ENCODE results near the gene PLCH1. TPM values are rescaled to one million over a fixed set of nuclear protein-coding genes. Genes with fewer than 3 reads are reported as not detected.

Gene PLCH1
- total RNA-seq = 3.1 and 3.2 TPM in 2 replicates

- no peak for DNase-seq (ENCODE audit: low read depth)
- TF ChIP-seq, protein P1, sequence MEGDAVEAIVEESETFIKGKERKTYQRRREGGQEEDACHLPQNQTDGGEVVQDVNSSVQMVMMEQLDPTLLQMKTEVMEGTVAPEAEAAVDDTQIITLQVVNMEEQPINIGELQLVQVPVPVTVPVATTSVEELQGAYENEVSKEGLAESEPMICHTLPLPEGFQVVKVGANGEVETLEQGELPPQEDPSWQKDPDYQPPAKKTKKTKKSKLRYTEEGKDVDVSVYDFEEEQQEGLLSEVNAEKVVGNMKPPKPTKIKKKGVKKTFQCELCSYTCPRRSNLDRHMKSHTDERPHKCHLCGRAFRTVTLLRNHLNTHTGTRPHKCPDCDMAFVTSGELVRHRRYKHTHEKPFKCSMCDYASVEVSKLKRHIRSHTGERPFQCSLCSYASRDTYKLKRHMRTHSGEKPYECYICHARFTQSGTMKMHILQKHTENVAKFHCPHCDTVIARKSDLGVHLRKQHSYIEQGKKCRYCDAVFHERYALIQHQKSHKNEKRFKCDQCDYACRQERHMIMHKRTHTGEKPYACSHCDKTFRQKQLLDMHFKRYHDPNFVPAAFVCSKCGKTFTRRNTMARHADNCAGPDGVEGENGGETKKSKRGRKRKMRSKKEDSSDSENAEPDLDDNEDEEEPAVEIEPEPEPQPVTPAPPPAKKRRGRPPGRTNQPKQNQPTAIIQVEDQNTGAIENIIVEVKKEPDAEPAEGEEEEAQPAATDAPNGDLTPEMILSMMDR (conservative IDR thresholded peaks at IDR 0.05; ENCODE audit: low read depth, low read length) = no peak
Measured at GRCh38 chr3:155744626-155745324, at the start of gene PLCH1. Gene PLCH1 (minus strand): TSS chr3:155745071. CDS start chr3:155704224, 40,847 bp downstream.

GRCh38 chr3:155792532-155792931 is 47.7 kb upstream of the PLCH1 start:
- no peak for DNase-seq (ENCODE audit: low read depth)
- TF ChIP-seq, protein P1 (conservative IDR thresholded peaks at IDR 0.05; ENCODE audit: low read depth, low read length) = no peak
- no peak overlapping the region for H3K4me3 ChIP-seq (ENCODE audit: low read depth, low read length)

More at GRCh38 chr3:155744626-155745324, at the start of gene PLCH1:
- peak within 1 kb of the TSS; percentile 72 for H3K4me3 ChIP-seq (ENCODE audit: low read depth, low read length)

GRCh38 chr3:155791190-155791589 is 46.3 kb upstream of the PLCH1 start:
- H3K4me3 ChIP-seq (ENCODE audit: low read depth, low read length) = no peak overlapping the region
- DNase-seq (ENCODE audit: low read depth) = no peak
- TF ChIP-seq, protein P1 (conservative IDR thresholded peaks at IDR 0.05; ENCODE audit: low read depth, low read length) = no peak

DNA sequence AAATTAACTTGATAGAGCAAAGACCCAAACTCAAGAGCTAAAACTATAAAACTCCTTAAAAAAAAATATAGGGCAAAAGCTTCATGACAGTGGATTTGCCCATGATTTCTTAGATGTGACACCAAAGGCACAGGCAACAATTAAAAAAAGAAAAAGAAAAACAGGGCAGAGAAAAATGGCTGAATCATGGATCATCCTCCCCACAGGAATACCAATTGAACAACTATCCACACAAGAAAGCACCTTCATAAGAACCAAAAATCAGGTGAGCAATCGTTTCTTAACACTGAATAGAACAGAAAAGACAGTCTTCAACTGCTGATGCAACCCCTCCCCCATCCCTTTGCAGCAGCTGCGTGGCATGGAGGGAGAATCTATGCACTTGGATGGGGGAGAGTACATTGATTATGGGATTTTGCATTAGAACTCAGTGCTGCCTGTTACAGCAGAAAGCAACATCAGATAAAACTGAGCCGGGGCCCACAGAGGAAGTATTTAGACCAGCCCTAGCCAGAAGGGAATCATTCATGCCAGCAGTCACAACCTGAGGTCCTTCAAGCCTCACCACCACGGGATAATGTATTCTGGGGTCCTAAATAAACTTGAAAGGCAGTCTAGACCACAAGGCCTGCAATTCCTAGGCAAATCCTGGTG is 45.5 kb upstream of the PLCH1 start:
- TF ChIP-seq, protein P1 (conservative IDR thresholded peaks at IDR 0.05; ENCODE audit: low read depth, low read length) = no peak
- H3K4me3 ChIP-seq (ENCODE audit: low read depth, low read length) = no peak overlapping the region
- DNase-seq (ENCODE audit: low read depth) = no peak

DNA sequence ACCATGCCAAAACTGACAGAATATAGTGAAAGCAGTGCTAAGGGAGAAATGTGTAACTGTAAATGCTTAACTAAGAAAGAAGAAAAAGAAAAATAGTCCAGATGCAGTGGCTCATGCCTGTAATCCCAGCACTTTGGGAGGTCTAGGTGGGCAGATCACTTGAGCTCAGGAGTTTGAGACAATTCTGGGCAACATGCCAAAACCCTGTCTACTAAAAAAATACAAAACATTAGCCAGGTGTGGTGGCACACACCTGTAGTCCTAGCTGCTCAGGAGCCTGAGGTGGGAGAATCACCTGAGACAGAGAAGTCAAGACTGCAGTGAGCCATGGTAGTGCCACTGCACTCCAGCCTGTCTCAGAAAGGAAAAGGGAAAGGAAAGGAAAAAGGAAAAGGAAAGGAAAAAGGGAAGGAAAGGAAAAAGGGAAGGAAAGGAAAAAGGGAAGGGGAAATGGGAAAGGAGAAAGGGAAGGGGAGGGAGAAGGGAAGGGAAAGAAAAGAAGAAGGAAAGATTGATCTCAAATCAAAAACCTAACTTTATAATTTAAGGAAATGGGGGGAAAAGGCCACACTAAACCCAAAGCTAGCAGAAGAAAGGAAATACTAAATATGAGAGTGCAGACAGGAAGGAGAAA is 40.9 kb upstream of the PLCH1 start:
- TF ChIP-seq, protein P1 (conservative IDR thresholded peaks at IDR 0.05; ENCODE audit: low read depth, low read length) = no peak
- no peak for DNase-seq (ENCODE audit: low read depth)
- H3K4me3 ChIP-seq (ENCODE audit: low read depth, low read length) = no peak overlapping the region

GRCh38 chr3:155782390-155782953 is 37.6 kb upstream of the PLCH1 start:
- H3K4me3 ChIP-seq (ENCODE audit: low read depth, low read length) = no peak overlapping the region
- DNase-seq (ENCODE audit: low read depth) = no peak
- TF ChIP-seq, protein P1 (conservative IDR thresholded peaks at IDR 0.05; ENCODE audit: low read depth, low read length) = no peak
